Uterus (tissue), 4 donors: ENCODE measurements around the gene ENPEP. TPM values are rescaled to one million over a fixed set of nuclear protein-coding genes. Genes with fewer than 3 reads are reported as not detected.

Source experiments
- DNase-seq, 2 donors: peaks; one replicate each; pipeline ENCODE4 v3.0.0-alpha.2; 2019 to 2020
- H3K27ac ChIP-seq, 2 donors: fragments of 200-600 bp; sonication (generic); 1 replicate in 1 of 2; 2 replicates in 1 of 2; pipeline ENCODE4 v1.5.1; 2016 to 2018
- H3K27me3 ChIP-seq, 2 donors: fragments of 200-600 bp; sonication (generic); one replicate each; pipeline ENCODE4 v1.5.1; 2018 to 2019; ENCODE audit warnings: control low read depth in 1 of 2
- H3K36me3 ChIP-seq, 2 donors: fragments of 200-600 bp; sonication (generic); one replicate each; pipeline ENCODE4 v1.5.1; 2019; ENCODE audit warnings: control low read depth in 1 of 2
- H3K4me1 ChIP-seq, 2 donors: fragments of 200-600 bp; sonication (generic); one replicate each; pipeline ENCODE4 v1.5.1; 2018 to 2019; ENCODE audit warnings: control low read depth in 1 of 2
- H3K4me3 ChIP-seq, 2 donors: fragments of 200-600 bp; sonication (generic); 1 replicate in 1 of 2; 2 replicates in 1 of 2; pipeline ENCODE4 v1.5.1; 2018 to 2019; ENCODE audit warnings: mild to moderate bottlenecking in 1 of 2
- H3K9me3 ChIP-seq, 2 donors: fragments of 200-600 bp; sonication (generic); one replicate each; pipeline ENCODE4 v1.5.1; 2019; ENCODE audit warnings: control low read depth in 1 of 2
- CTCF ChIP-seq, 4 experiments: fragments of 200-600 bp in 2 of 4; fragments of 450-650 bp in 2 of 4; sonication (generic) in 2 of 4; IDR thresholded peaks; one replicate each; pipeline ENCODE4 v1.5.1; 2016 to 2019; ENCODE audit warnings: antibody characterized with exemption in 4 of 4, mild to moderate bottlenecking in 2 of 4, moderate library complexity in 1 of 4
- POLR2A ChIP-seq, 2 donors: fragments of 450-650 bp; IDR thresholded peaks; one replicate each; pipeline ENCODE4 v1.6.1; 2016; ENCODE audit warnings: antibody characterized with exemption in 2 of 2, mild to moderate bottlenecking in 1 of 2, moderate library complexity in 1 of 2
- intact Hi-C: fragments of 100-400 bp; cut with DNase I; formaldehyde crosslinking; loops from one replicate; pipeline ENCODE4 v1.15.1; 2023; ENCODE audit warnings: low total_unique reads
- total RNA-seq, 4 donors: library from RNA; depleted of rRNA in 3 of 4; stranded (reverse); fragments of >200 nt in 3 of 4; gene quantifications; one replicate each; pipeline versions ENCODE4 v1.1.0 to v1.2.4, GENCODE V29; 2014 to 2023
- donor health status: DM: yes; HTN: yes; CAD: no.

ENPEP gene
- total RNA-seq, 4 donors from 2014 or later = 5.9 to 43.3 (median 14.1) TPM

GRCh38 chr4:110610940-110611831 is 135.2 kb downstream of the ENPEP start:
- TF ChIP-seq POLR2A (IDR thresholded peaks at IDR 0.05) (no peak), CTCF (IDR thresholded peaks at IDR 0.05) (no peak)
- H3K27me3 ChIP-seq = peaks cover 0 to 80% of the 10 kb centered on the region in 2 donors
- no peaks in the 10 kb centered on the region for H3K9me3 ChIP-seq
- H3K36me3 ChIP-seq = no peaks in the 10 kb centered on the region
- H3K27ac ChIP-seq = no peak overlapping the region
- no peaks in the 10 kb centered on the region for H3K4me1 ChIP-seq
- DNase-seq = no peak
- intact Hi-C loops = no loop called here
- no peak overlapping the region for H3K4me3 ChIP-seq

- intact Hi-C loops = no loop called here
- Histone ChIP-seq H3K36me3 (no peaks in the 10 kb centered on the region), H3K9me3 (no peaks in the 10 kb centered on the region), H3K27me3 (peaks cover 0 to 87% of the 10 kb centered on the region in 2 donors), H3K4me1 (no peaks in the 10 kb centered on the region), H3K27ac (no peak overlapping the region), H3K4me3 (no peak overlapping the region)
- no peak for DNase-seq
- TF ChIP-seq POLR2A (IDR thresholded peaks at IDR 0.05) (no peak), CTCF (IDR thresholded peaks at IDR 0.05) (no peak)
Measured at GRCh38 chr4:110611968-110612447, 136.1 kb downstream of the ENPEP start.

GRCh38 chr4:110612631-110613269 is 136.8 kb downstream of the ENPEP start:
- Histone ChIP-seq H3K9me3 (no peaks in the 10 kb centered on the region), H3K4me3 (no peak overlapping the region), H3K4me1 (no peaks in the 10 kb centered on the region), H3K27ac (no peak overlapping the region), H3K36me3 (no peaks in the 10 kb centered on the region), H3K27me3 (peaks cover 6 to 87% of the 10 kb centered on the region in 2 donors)
- DNase-seq = no peak
- TF ChIP-seq CTCF (IDR thresholded peaks at IDR 0.05) = no peak
- TF ChIP-seq POLR2A (IDR thresholded peaks at IDR 0.05) = no peak
- intact Hi-C loops = no loop called here

- DNase-seq = no peak
- no peak overlapping the region for H3K27ac ChIP-seq
- intact Hi-C loops = no loop called here
- no peaks in the 10 kb centered on the region for H3K4me1 ChIP-seq
- H3K9me3 ChIP-seq = no peaks in the 10 kb centered on the region
- no peak for TF ChIP-seq POLR2A (IDR thresholded peaks at IDR 0.05)
- no peak for TF ChIP-seq CTCF (IDR thresholded peaks at IDR 0.05)
- no peaks in the 10 kb centered on the region for H3K36me3 ChIP-seq
- no peak overlapping the region for H3K4me3 ChIP-seq
- H3K27me3 ChIP-seq = peaks cover 16 to 90% of the 10 kb centered on the region in 2 donors
Measured at GRCh38 chr4:110613745-110614144, 137.8 kb downstream of the ENPEP start.
